ENCODE results near the gene TMEM40. TPM values are rescaled to one million over a fixed set of nuclear protein-coding genes. Genes with fewer than 3 reads are reported as not detected.
"Not testable (repeated sequence)": the region's sequence is repeated elsewhere in the genome, so short reads cannot be mapped to it uniquely, and the experiment has no call there.

The TMEM40 gene
- total and polyA plus RNA-seq, 9 donors = 0.11 to 0.80 (median 0.20) TPM; not detected in 6

GRCh38 chr3:12705374-12705926 lies 53.6 kb downstream of the TMEM40 start:
- no peak overlapping the region for H3K27ac ChIP-seq
- no peaks in the 10 kb centered on the region for H3K9me3 ChIP-seq
- no peaks in the 10 kb centered on the region for H3K36me3 ChIP-seq
- DNase-seq = no peak
- WGBS, 3 donors = 87 to 90% (median 88%) methylated on average over 6 of the region's 6 CpGs
- intact Hi-C loops (cut with DNase I) = no loop called here
- TF ChIP-seq, protein P1, sequence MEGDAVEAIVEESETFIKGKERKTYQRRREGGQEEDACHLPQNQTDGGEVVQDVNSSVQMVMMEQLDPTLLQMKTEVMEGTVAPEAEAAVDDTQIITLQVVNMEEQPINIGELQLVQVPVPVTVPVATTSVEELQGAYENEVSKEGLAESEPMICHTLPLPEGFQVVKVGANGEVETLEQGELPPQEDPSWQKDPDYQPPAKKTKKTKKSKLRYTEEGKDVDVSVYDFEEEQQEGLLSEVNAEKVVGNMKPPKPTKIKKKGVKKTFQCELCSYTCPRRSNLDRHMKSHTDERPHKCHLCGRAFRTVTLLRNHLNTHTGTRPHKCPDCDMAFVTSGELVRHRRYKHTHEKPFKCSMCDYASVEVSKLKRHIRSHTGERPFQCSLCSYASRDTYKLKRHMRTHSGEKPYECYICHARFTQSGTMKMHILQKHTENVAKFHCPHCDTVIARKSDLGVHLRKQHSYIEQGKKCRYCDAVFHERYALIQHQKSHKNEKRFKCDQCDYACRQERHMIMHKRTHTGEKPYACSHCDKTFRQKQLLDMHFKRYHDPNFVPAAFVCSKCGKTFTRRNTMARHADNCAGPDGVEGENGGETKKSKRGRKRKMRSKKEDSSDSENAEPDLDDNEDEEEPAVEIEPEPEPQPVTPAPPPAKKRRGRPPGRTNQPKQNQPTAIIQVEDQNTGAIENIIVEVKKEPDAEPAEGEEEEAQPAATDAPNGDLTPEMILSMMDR (IDR thresholded peaks at IDR 0.05) = no peak
- TF ChIP-seq EP300 (IDR thresholded peaks at IDR 0.05) (no peak), POLR2A (IDR thresholded peaks at IDR 0.05) (no peak)
- no peaks in the 10 kb centered on the region for H3K4me1 ChIP-seq (ENCODE audit: insufficient read depth)
- no peaks in the 10 kb centered on the region for H3K27me3 ChIP-seq
- no peak overlapping the region for H3K4me3 ChIP-seq

GRCh38 chr3:12702501-12702900 lies 56.6 kb downstream of the TMEM40 start:
- Histone ChIP-seq H3K9me3 (no peaks in the 10 kb centered on the region), H3K27me3 (no peaks in the 10 kb centered on the region), H3K27ac (no peak overlapping the region), H3K36me3 (no peaks in the 10 kb centered on the region), H3K4me3 (no peak overlapping the region), H3K4me1 (ENCODE audit: insufficient read depth) (no peaks in the 10 kb centered on the region)
- 69 to 76% (median 74%) methylated on average over 3 of the region's 3 CpGs for WGBS, 3 donors
- intact Hi-C loops (cut with DNase I) = no loop called here
- no peak for DNase-seq
- TF ChIP-seq EP300 (IDR thresholded peaks at IDR 0.05) (no peak), POLR2A (IDR thresholded peaks at IDR 0.05) (no peak)
- TF ChIP-seq, protein P1 (IDR thresholded peaks at IDR 0.05) = no peak

DNA sequence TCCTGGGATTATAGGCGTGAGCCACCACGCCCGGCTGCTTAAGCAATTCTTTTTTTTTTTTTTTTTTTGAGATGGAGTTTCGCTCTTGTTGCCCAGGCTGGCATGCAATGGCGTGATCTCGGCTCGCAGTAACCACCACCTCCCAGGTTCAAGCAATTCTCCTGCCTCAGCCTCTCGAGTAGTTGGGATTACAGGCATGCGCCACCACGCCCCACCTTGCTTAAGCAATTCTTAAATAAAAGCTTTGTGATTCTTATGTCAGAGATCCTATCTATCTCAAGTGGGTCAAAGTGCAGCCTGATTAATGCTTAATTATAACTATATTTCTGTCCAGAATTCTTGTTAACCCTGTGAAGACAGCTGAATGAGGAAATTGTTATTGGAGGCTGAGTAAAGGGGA lies 57.5 kb downstream of the TMEM40 start:
- H3K4me3 ChIP-seq; H3K9me3 ChIP-seq; DNase-seq; H3K27ac ChIP-seq; H3K36me3 ChIP-seq; H3K4me1 ChIP-seq (ENCODE audit: insufficient read depth); intact Hi-C loops (cut with DNase I); H3K27me3 ChIP-seq: not testable (repeated sequence)
- WGBS, 3 donors = 93 to 96% (median 94%) methylated on average over 10 of the region's 10 CpGs

GRCh38 chr3:12700800-12701199 lies 58.3 kb downstream of the TMEM40 start:
- 81 to 98% (median 91%) methylated on average over 2 of the region's 2 CpGs for WGBS, 3 donors
- no peak overlapping the region for H3K27ac ChIP-seq

DNA sequence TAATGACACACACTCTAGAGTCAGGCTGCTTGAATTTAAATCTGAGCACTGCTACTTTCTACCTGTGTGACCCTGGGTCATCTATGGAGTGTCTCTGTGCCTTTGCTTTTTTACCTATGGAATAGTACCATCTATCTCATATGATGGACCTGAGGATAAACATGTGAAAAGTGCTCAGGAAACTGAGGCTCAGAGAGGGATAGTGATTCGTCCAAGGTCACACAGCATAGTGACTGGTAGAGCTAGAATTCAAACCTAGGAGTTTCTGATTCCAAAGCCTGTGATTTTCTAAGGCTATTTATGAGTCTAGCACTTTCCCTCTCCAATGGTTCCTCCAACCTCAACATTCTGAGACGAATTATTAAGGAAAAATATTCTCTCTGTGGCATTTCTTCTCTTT lies 63.1 kb downstream of the TMEM40 start:
- Histone ChIP-seq H3K4me3 (no peak overlapping the region), H3K27me3 (no peaks in the 10 kb centered on the region), H3K27ac (no peak overlapping the region), H3K9me3 (no peaks in the 10 kb centered on the region), H3K4me1 (ENCODE audit: insufficient read depth) (no peaks in the 10 kb centered on the region), H3K36me3 (no peaks in the 10 kb centered on the region)
- intact Hi-C loops (cut with DNase I) = no loop called here
- DNase-seq = no peak
- WGBS, 3 donors = 78 to 86% (median 78%) methylated on average over 2 of the region's 2 CpGs
- TF ChIP-seq, protein P1 (IDR thresholded peaks at IDR 0.05) = no peak

More at GRCh38 chr3:12700800-12701199, 58.3 kb downstream of the TMEM40 start:
- intact Hi-C loops (cut with DNase I) = no loop called here
- H3K4me1 ChIP-seq (ENCODE audit: insufficient read depth) = no peaks in the 10 kb centered on the region
- H3K27me3 ChIP-seq = no peaks in the 10 kb centered on the region
- H3K9me3 ChIP-seq = no peaks in the 10 kb centered on the region
- no peak for TF ChIP-seq EP300 (IDR thresholded peaks at IDR 0.05)
- TF ChIP-seq, protein P1 (IDR thresholded peaks at IDR 0.05) = no peak
- TF ChIP-seq POLR2A (IDR thresholded peaks at IDR 0.05) = no peak
- no peaks in the 10 kb centered on the region for H3K36me3 ChIP-seq
- no peak for DNase-seq
- no peak overlapping the region for H3K4me3 ChIP-seq
